Measurements from ENCODE around the gene GATA5.

The GATA5 gene

GRCh38 chr20:62480318-62480717 is 4.5 kb upstream of the GATA5 start:
- no peak for DNase-seq (ENCODE audit: low spot score)
- in situ Hi-C loops (cut with MboI; ENCODE audit: low pct_unique_long_range_greater_than_20kb, low sequenced_read_pairs, unreplicated experiment): no loop called here
- TF ChIP-seq CTCF (IDR thresholded peaks at IDR 0.05; ENCODE audit: extremely low read depth, insufficient read depth, missing control alignments): no peak

- no peak for DNase-seq (ENCODE audit: low spot score)
- no peak for TF ChIP-seq CTCF (IDR thresholded peaks at IDR 0.05; ENCODE audit: extremely low read depth, insufficient read depth, missing control alignments)
- in situ Hi-C loops (cut with MboI; ENCODE audit: low pct_unique_long_range_greater_than_20kb, low sequenced_read_pairs, unreplicated experiment): no loop called here
Measured at GRCh38 chr20:62479656-62480055, 3.9 kb upstream of the GATA5 start.

- in situ Hi-C loops (cut with MboI; ENCODE audit: low pct_unique_long_range_greater_than_20kb, low sequenced_read_pairs, unreplicated experiment): no loop called here
- DNase-seq (ENCODE audit: low spot score): no peak
- no peak for TF ChIP-seq CTCF (IDR thresholded peaks at IDR 0.05; ENCODE audit: extremely low read depth, insufficient read depth, missing control alignments)
Measured at GRCh38 chr20:62479156-62479555, 3.4 kb upstream of the GATA5 start.

GRCh38 chr20:62477669-62478455 is 2.1 kb upstream of the GATA5 start:
- DNase-seq (ENCODE audit: low spot score): no peak
- in situ Hi-C loops (cut with MboI; ENCODE audit: low pct_unique_long_range_greater_than_20kb, low sequenced_read_pairs, unreplicated experiment): no loop called here
- no peak for TF ChIP-seq CTCF (IDR thresholded peaks at IDR 0.05; ENCODE audit: extremely low read depth, insufficient read depth, missing control alignments)

- TF ChIP-seq CTCF (IDR thresholded peaks at IDR 0.05; ENCODE audit: extremely low read depth, insufficient read depth, missing control alignments): no peak
- in situ Hi-C loops (cut with MboI; ENCODE audit: low pct_unique_long_range_greater_than_20kb, low sequenced_read_pairs, unreplicated experiment): no loop called here
- DNase-seq (ENCODE audit: low spot score): no peak
Measured at GRCh38 chr20:62476056-62476838, 452 bp upstream of the GATA5 start.

GRCh38 chr20:62475027-62475771 is 596 bp downstream of the GATA5 start:
- TF ChIP-seq CTCF (IDR thresholded peaks at IDR 0.05; ENCODE audit: extremely low read depth, insufficient read depth, missing control alignments): no peak
- in situ Hi-C loops (cut with MboI; ENCODE audit: low pct_unique_long_range_greater_than_20kb, low sequenced_read_pairs, unreplicated experiment): no loop called here
- DNase-seq (ENCODE audit: low spot score): no peak

Measured in GM13977 (cell line).